Activated B cell treated with CpG ODN at 0.5 μM for 24 hours (primary cell): Measurements from ENCODE around the gene TMPRSS6. TPM values are rescaled to one million over a fixed set of nuclear protein-coding genes. Genes with fewer than 3 reads are reported as not detected.

Source experiments
- ATAC-seq: fragments of 200-7000 bp; cut with Tn5 transposase; one replicate; pipeline ENCODE4 v1.10.0; 2021; ENCODE audit warnings: low read depth, mild to moderate bottlenecking, moderate library complexity
- CTCF ChIA-PET: fragments of 350-600 bp; sonication (Branson Sonifier 250); formaldehyde crosslinking; loops from one replicate; lab custom pipeline; 2021; ENCODE audit warnings: antibody characterized with exemption; lab: Charles Lee
- POLR2A ChIA-PET: fragments of 350-600 bp; sonication (Branson Sonifier 250); formaldehyde crosslinking; loops from one replicate; lab custom pipeline; 2021; ENCODE audit warnings: antibody characterized with exemption; lab: Charles Lee
- DNase-seq: peaks from one replicate; pipeline ENCODE4 v3.0.0; 2022
- H3K27ac Mint-ChIP-seq: one replicate; pipeline ENCODE4 v1.8.0; 2020; ENCODE audit warnings: mixed read lengths
- H3K27me3 Mint-ChIP-seq: one replicate; pipeline ENCODE4 v1.8.0; 2021; ENCODE audit warnings: mixed read lengths
- H3K36me3 Mint-ChIP-seq: one replicate; pipeline ENCODE4 v1.8.0; 2021; ENCODE audit warnings: low read depth, mixed read lengths
- H3K4me1 Mint-ChIP-seq: one replicate; pipeline ENCODE4 v1.8.0; 2021; ENCODE audit warnings: mixed read lengths
- H3K4me3 Mint-ChIP-seq: one replicate; pipeline ENCODE4 v1.8.0; 2020; ENCODE audit warnings: mild to moderate bottlenecking, mixed read lengths
- H3K9me3 Mint-ChIP-seq: one replicate; pipeline ENCODE4 v1.8.0; 2020; ENCODE audit warnings: mixed read lengths
- intact Hi-C: fragments of 100-400 bp; cut with micrococcal nuclease; formaldehyde crosslinking; loops from one replicate; pipeline ENCODE4 v1.15.1; 2024
- total RNA-seq: library from RNA; stranded (reverse); gene quantifications from 2 replicates; pipeline ENCODE4 v1.2.3, GENCODE V29; 2022
- TF ChIP-seq, protein P1 (sequence below): fragments of 200-600 bp; IDR thresholded peaks from one replicate; pipeline ENCODE4 v1.8.0; 2022; ENCODE audit warnings: antibody characterized with exemption, mild to moderate bottlenecking

The TMPRSS6 gene
- total RNA-seq, 1 donor from 2014 or later: 5.4 TPM

GRCh38 chr22:37155971-37156370, 46.5 kb upstream of the TMPRSS6 start:
- H3K36me3 Mint-ChIP-seq: no peaks in the 10 kb centered on the region

GRCh38 chr22:37154925-37155712, 45.6 kb upstream of the TMPRSS6 start:
- no peak for DNase-seq
- no peak overlapping the region for H3K27ac Mint-ChIP-seq
- no peaks in the 10 kb centered on the region for H3K36me3 Mint-ChIP-seq
- ChIA-PET POLR2A (interaction anchor here (0.7 kb wide), 1 partner anchor 15 kb away, joined by 3 read pairs; no protein-coding TSS in a partner anchor), CTCF (no interaction called here)
- H3K9me3 Mint-ChIP-seq: peaks cover 5% of the 10 kb centered on the region
- intact Hi-C loops: no loop called here
- TF ChIP-seq, protein P1, sequence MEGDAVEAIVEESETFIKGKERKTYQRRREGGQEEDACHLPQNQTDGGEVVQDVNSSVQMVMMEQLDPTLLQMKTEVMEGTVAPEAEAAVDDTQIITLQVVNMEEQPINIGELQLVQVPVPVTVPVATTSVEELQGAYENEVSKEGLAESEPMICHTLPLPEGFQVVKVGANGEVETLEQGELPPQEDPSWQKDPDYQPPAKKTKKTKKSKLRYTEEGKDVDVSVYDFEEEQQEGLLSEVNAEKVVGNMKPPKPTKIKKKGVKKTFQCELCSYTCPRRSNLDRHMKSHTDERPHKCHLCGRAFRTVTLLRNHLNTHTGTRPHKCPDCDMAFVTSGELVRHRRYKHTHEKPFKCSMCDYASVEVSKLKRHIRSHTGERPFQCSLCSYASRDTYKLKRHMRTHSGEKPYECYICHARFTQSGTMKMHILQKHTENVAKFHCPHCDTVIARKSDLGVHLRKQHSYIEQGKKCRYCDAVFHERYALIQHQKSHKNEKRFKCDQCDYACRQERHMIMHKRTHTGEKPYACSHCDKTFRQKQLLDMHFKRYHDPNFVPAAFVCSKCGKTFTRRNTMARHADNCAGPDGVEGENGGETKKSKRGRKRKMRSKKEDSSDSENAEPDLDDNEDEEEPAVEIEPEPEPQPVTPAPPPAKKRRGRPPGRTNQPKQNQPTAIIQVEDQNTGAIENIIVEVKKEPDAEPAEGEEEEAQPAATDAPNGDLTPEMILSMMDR: no peak
- H3K4me3 Mint-ChIP-seq: no peak overlapping the region
- no peak for ATAC-seq
- peaks cover 5% of the 10 kb centered on the region for H3K4me1 Mint-ChIP-seq
- H3K27me3 Mint-ChIP-seq: peaks cover 7% of the 10 kb centered on the region

More at GRCh38 chr22:37155971-37156370, 46.5 kb upstream of the TMPRSS6 start:
- Mint-ChIP-seq H3K4me3 (no peak overlapping the region), H3K27me3 (peaks cover 7% of the 10 kb centered on the region), H3K9me3 (peaks cover under 1% of the 10 kb centered on the region), H3K4me1 (peaks cover 4% of the 10 kb centered on the region), H3K27ac (no peak overlapping the region)
- POLR2A ChIA-PET: no interaction called here
- intact Hi-C loops: no loop called here
- TF ChIP-seq, protein P1: no peak
- CTCF ChIA-PET: interaction anchor here (1.5 kb wide), 1 partner anchor 11 kb away, joined by 3 read pairs; no protein-coding TSS in a partner anchor
- no peak for DNase-seq
- no peak for ATAC-seq

DNA sequence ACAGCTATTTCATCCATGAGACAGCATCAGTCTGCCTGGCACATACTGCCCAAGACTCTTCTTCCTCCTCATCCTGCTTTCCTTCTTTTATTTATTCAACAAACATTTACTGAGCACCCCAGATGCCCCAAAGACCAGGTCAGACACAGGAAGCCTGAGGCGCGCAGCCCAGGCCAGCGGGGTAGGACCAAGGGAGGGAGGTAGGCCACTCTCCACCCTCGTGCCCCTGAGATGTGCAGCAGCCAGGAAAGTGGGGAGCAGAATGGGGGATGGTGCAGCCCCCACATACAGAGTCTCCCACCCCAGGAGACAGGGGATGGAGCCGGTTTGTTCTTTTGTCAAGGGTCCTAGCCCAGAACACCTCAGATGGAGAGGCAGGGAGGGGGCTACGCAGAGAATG, 44.4 kb upstream of the TMPRSS6 start:
- H3K4me3 Mint-ChIP-seq: no peak overlapping the region
- POLR2A ChIA-PET: interaction anchor here (0.7 kb wide), 1 partner anchor 44 kb away, joined by 5 read pairs; no protein-coding TSS in a partner anchor
- no peak overlapping the region for H3K27ac Mint-ChIP-seq
- H3K9me3 Mint-ChIP-seq: peaks cover 5% of the 10 kb centered on the region
- H3K4me1 Mint-ChIP-seq: peaks cover 13% of the 10 kb centered on the region
- DNase-seq (no peak), ATAC-seq (no peak)
- peaks cover 7% of the 10 kb centered on the region for H3K27me3 Mint-ChIP-seq
- no peaks in the 10 kb centered on the region for H3K36me3 Mint-ChIP-seq
- TF ChIP-seq, protein P1: no peak
- intact Hi-C loops: no loop called here
- CTCF ChIA-PET: no interaction called here

- no peak overlapping the region for H3K27ac Mint-ChIP-seq
- ChIA-PET CTCF (no interaction called here), POLR2A (no interaction called here)
- no peaks in the 10 kb centered on the region for H3K36me3 Mint-ChIP-seq
- H3K27me3 Mint-ChIP-seq: no peaks in the 10 kb centered on the region
- H3K9me3 Mint-ChIP-seq: peaks cover 5% of the 10 kb centered on the region
- no peak overlapping the region for H3K4me3 Mint-ChIP-seq
- ATAC-seq (no peak), DNase-seq (no peak)
- intact Hi-C loops: no loop called here
- TF ChIP-seq, protein P1: no peak
- H3K4me1 Mint-ChIP-seq: peaks cover 22% of the 10 kb centered on the region
Measured at GRCh38 chr22:37151401-37151800, 41.9 kb upstream of the TMPRSS6 start.

GRCh38 chr22:37150701-37151100, 41.2 kb upstream of the TMPRSS6 start:
- no peaks in the 10 kb centered on the region for H3K36me3 Mint-ChIP-seq
- ChIA-PET CTCF (interaction anchor here (1.0 kb wide), 1 partner anchor 72 kb away, joined by 3 read pairs; no protein-coding TSS in a partner anchor), POLR2A (interaction anchor here (1.3 to 2.8 kb wide), 3 partner anchors 12 to 30 kb away, joined by 4 to 20 read pairs (median 8); no protein-coding TSS in a partner anchor)
- no peak for ATAC-seq
- no peak for DNase-seq
- peaks cover 27% of the 10 kb centered on the region for H3K4me1 Mint-ChIP-seq
- intact Hi-C loops: loop anchor here (1.0 kb wide), 1 partner anchor 28 kb away; no protein-coding TSS in a partner anchor
- TF ChIP-seq, protein P1: no peak
- H3K27ac Mint-ChIP-seq: no peak overlapping the region
- H3K9me3 Mint-ChIP-seq: peaks cover 5% of the 10 kb centered on the region
- H3K27me3 Mint-ChIP-seq: no peaks in the 10 kb centered on the region
- no peak overlapping the region for H3K4me3 Mint-ChIP-seq
